T-helper 2 cell treated with Interferon-gamma antibody and Interleukin-4, amounts not matched to agents 100 ng/mL and 5 ng/mL, for 36 hours (primary cell): Measurements from ENCODE around the gene ATXN2. TPM values are rescaled to one million over a fixed set of nuclear protein-coding genes. Genes with fewer than 3 reads are reported as not detected.

Experiments used
- intact Hi-C: fragments of 100-400 bp; cut with micrococcal nuclease; formaldehyde crosslinking; loops from one replicate; pipeline ENCODE4 v1.15.1; 2023
- total RNA-seq: library from RNA; stranded (reverse); gene quantifications from 2 replicates; pipeline ENCODE4 v1.2.3, GENCODE V29; 2022

ATXN2 gene
- total RNA-seq, 1 donor from 2014 or later = 43.7 TPM

- intact Hi-C loops = no loop called here
These were observed 145.8 kb downstream of the ATXN2 start for GRCh38 chr12:111453071-111453989.

- intact Hi-C loops = loop anchor here (1.0 kb wide), 2 partner anchors 46 to 54 kb away; partner anchors contain the start of gene SH2B3
These were observed 147.4 kb downstream of the ATXN2 start for GRCh38 chr12:111451649-111452129.

GRCh38 chr12:111451232-111451631 is 147.9 kb downstream of the ATXN2 start:
- intact Hi-C loops = loop anchor here (1.0 kb wide), 2 partner anchors 46 to 54 kb away; partner anchors contain the start of gene SH2B3

- intact Hi-C loops = loop anchor here (1.0 kb wide), 2 partner anchors 45 to 53 kb away; partner anchors contain the start of gene SH2B3
These were observed 148.4 kb downstream of the ATXN2 start for GRCh38 chr12:111450676-111451075.

GRCh38 chr12:111448846-111449790 is 150.0 kb downstream of the ATXN2 start:
- intact Hi-C loops = no loop called here

GRCh38 chr12:111448266-111448830 is 150.8 kb downstream of the ATXN2 start:
- intact Hi-C loops = no loop called here

GRCh38 chr12:111447571-111448265 is 151.4 kb downstream of the ATXN2 start:
- intact Hi-C loops = no loop called here

- intact Hi-C loops = no loop called here
These were observed 152.2 kb downstream of the ATXN2 start for GRCh38 chr12:111446631-111447570.

- intact Hi-C loops = loop anchor here (1.0 kb wide), 2 partner anchors 16 to 41 kb away; partner anchors contain the start of gene SH2B3
These were observed 153.2 kb downstream of the ATXN2 start for GRCh38 chr12:111445726-111446581.

- intact Hi-C loops = loop anchor here (1.0 kb wide), 3 partner anchors 10 to 40 kb away; partner anchors contain the start of gene SH2B3
These were observed 154.0 kb downstream of the ATXN2 start for GRCh38 chr12:111444925-111445725.

- intact Hi-C loops = loop anchor here (1.0 kb wide), 1 partner anchor 9 kb away; no protein-coding TSS in a partner anchor
These were observed 154.7 kb downstream of the ATXN2 start for GRCh38 chr12:111444314-111444924.

GRCh38 chr12:111443586-111443985 is 155.5 kb downstream of the ATXN2 start:
- intact Hi-C loops = no loop called here

GRCh38 chr12:111443086-111443485 is 156.0 kb downstream of the ATXN2 start:
- intact Hi-C loops = no loop called here

- intact Hi-C loops = no loop called here
These were observed 156.6 kb downstream of the ATXN2 start for GRCh38 chr12:111442301-111443045.

- intact Hi-C loops = no loop called here
These were observed 157.8 kb downstream of the ATXN2 start for GRCh38 chr12:111441107-111441928.
